Karpas-422 (cell line): ENCODE results near the gene PIAS1. TPM values are rescaled to one million over a fixed set of nuclear protein-coding genes. Genes with fewer than 3 reads are reported as not detected.
"Not testable (repeated sequence)": the region's sequence is repeated elsewhere in the genome, so short reads cannot be mapped to it uniquely, and the experiment has no call there.

Source experiments
- DNase-seq: peaks from one replicate; pipeline ENCODE4 v3.0.0-alpha.2; 2015
- H2AFZ ChIP-seq: fragments of 200-600 bp; sonication (generic); 2 replicates; pipeline ENCODE4 v1.6.1; 2014; ENCODE audit warnings: antibody characterized with exemption, low read length, mixed read lengths
- H3K27ac ChIP-seq: fragments of 200-600 bp; sonication (generic); 2 replicates; pipeline ENCODE4 v1.5.1; 2014; ENCODE audit warnings: mild to moderate bottlenecking, low read length, moderate library complexity
- H3K27me3 ChIP-seq: fragments of 200-600 bp; sonication (generic); 2 replicates; pipeline ENCODE4 v1.6.1; 2014; ENCODE audit warnings: low read length, mixed read lengths
- H3K36me3 ChIP-seq: fragments of 200-600 bp; sonication (generic); 2 replicates; pipeline ENCODE4 v1.6.1; 2014; ENCODE audit warnings: low read length, mixed read lengths; ENCODE audit not compliant: insufficient read depth
- H3K4me1 ChIP-seq: fragments of 200-600 bp; sonication (generic); 2 replicates; pipeline ENCODE4 v1.6.1; 2014; ENCODE audit warnings: mild to moderate bottlenecking, low read length, mixed read lengths
- H3K4me2 ChIP-seq: fragments of 200-600 bp; sonication (generic); 2 replicates; pipeline ENCODE4 v1.6.1; 2014; ENCODE audit warnings: low read length, low read depth, mild to moderate bottlenecking; ENCODE audit not compliant: poor library complexity, severe bottlenecking
- H3K4me3 ChIP-seq: fragments of 200-600 bp; sonication (generic); 2 replicates; pipeline ENCODE4 v1.5.1; 2014; ENCODE audit warnings: mild to moderate bottlenecking, antibody characterized with exemption, low read length, mixed read lengths
- H3K79me2 ChIP-seq: fragments of 200-600 bp; sonication (generic); 2 replicates; pipeline ENCODE4 v1.6.1; 2014; ENCODE audit warnings: mild to moderate bottlenecking, low read length, mixed read lengths
- H3K9ac ChIP-seq: fragments of 200-600 bp; sonication (generic); 2 replicates; pipeline ENCODE4 v1.6.0; 2014; ENCODE audit warnings: low read length
- H3K9me2 ChIP-seq: fragments of 200-600 bp; sonication (generic), shearing (Covaris generic); replicated peaks from 2 replicates; pipeline ENCODE4 v1.6.0; 2014; ENCODE audit warnings: mild to moderate bottlenecking, low read length, moderate library complexity; ENCODE audit not compliant: insufficient read depth
- H3K9me3 ChIP-seq: fragments of 300-700, 200-600 bp; sonication (generic); 2 replicates; pipeline ENCODE4 v1.6.1; 2014; ENCODE audit warnings: low read length, mixed read lengths
- H4K20me1 ChIP-seq: fragments of 200-600 bp; sonication (generic); 2 replicates; pipeline ENCODE4 v1.6.1; 2014; ENCODE audit warnings: mild to moderate bottlenecking, antibody characterized with exemption, low read length, low read depth; ENCODE audit not compliant: insufficient read depth
- total RNA-seq: library from RNA; depleted of rRNA; stranded (reverse); fragments of >200 nt; shearing (Covaris generic); gene quantifications from 2 replicates; pipeline ENCODE4 v1.2.3, GENCODE V29; 2014; ENCODE audit warnings: low replicate concordance; rRNA removed

PIAS1 gene
- 33.2 and 106 TPM in 2 replicates for total RNA-seq

GRCh38 chr15:68053701-68054627 lies at the start of gene PIAS1:
PIAS1 (plus strand) TSS chr15:68054315; CDS start chr15:68054327, 12 bp downstream.
- Histone ChIP-seq H4K20me1 (peaks cover 37% of the 10 kb centered on the region), H3K4me1 (peaks cover 32% of the 10 kb centered on the region), H3K4me2 (peak within 1 kb of the TSS; percentile 95), H3K9ac (peak within 1 kb of the TSS; percentile 87), H3K4me3 (peak within 1 kb of the TSS; percentile 95), H3K36me3 (no peaks in the 10 kb centered on the region), H3K9me3 (no peaks in the 10 kb centered on the region), H3K79me2 (peaks cover 48% of the 10 kb centered on the region), H3K27ac (peak within 1 kb of the TSS; percentile 82), H3K27me3 (no peaks in the 10 kb centered on the region), H3K9me2 (no peaks in the 10 kb centered on the region), H2AFZ (peak within 1 kb of the TSS; percentile 91)
- DNase-seq: peak; percentile 98

GRCh38 chr15:68007642-68008041 lies 46.5 kb upstream of the PIAS1 start:
- H3K27ac ChIP-seq, H3K4me2 ChIP-seq, H3K4me3 ChIP-seq, DNase-seq, H2AFZ ChIP-seq, H3K36me3 ChIP-seq, H3K79me2 ChIP-seq, H3K9ac ChIP-seq, H3K9me3 ChIP-seq, H4K20me1 ChIP-seq, H3K27me3 ChIP-seq, H3K4me1 ChIP-seq, H3K9me2 ChIP-seq: not testable (repeated sequence)

- Histone ChIP-seq H4K20me1 (no peaks in the 10 kb centered on the region), H2AFZ (no peak overlapping the region)
- peak; percentile 11 for DNase-seq
These were observed 43.6 kb upstream of the PIAS1 start for GRCh38 chr15:68010361-68011153.

GRCh38 chr15:68012911-68013310 lies 41.2 kb upstream of the PIAS1 start:
- DNase-seq: no peak
- no peak overlapping the region for H3K27ac ChIP-seq
- no peak overlapping the region for H2AFZ ChIP-seq

More at GRCh38 chr15:68010361-68011153, 43.6 kb upstream of the PIAS1 start:
- Histone ChIP-seq H3K27ac (no peak overlapping the region), H3K27me3 (no peaks in the 10 kb centered on the region), H3K4me3 (no peak overlapping the region), H3K79me2 (no peaks in the 10 kb centered on the region), H3K9ac (no peak overlapping the region), H3K36me3 (no peaks in the 10 kb centered on the region), H3K9me3 (no peaks in the 10 kb centered on the region), H3K4me2 (no peak overlapping the region), H3K9me2 (no peaks in the 10 kb centered on the region), H3K4me1 (no peaks in the 10 kb centered on the region)

GRCh38 chr15:68014219-68014618 lies 39.9 kb upstream of the PIAS1 start:
- H3K27ac ChIP-seq: no peak overlapping the region
- H3K4me3 ChIP-seq: no peak overlapping the region
- no peaks in the 10 kb centered on the region for H3K9me2 ChIP-seq
- no peaks in the 10 kb centered on the region for H3K79me2 ChIP-seq
- no peaks in the 10 kb centered on the region for H3K4me1 ChIP-seq
- H2AFZ ChIP-seq: no peak overlapping the region
- H3K4me2 ChIP-seq: no peak overlapping the region
- H3K36me3 ChIP-seq: no peaks in the 10 kb centered on the region
- DNase-seq: no peak
- no peak overlapping the region for H3K9ac ChIP-seq
- no peaks in the 10 kb centered on the region for H3K27me3 ChIP-seq
- no peaks in the 10 kb centered on the region for H4K20me1 ChIP-seq
- H3K9me3 ChIP-seq: no peaks in the 10 kb centered on the region

More at GRCh38 chr15:68012911-68013310, 41.2 kb upstream of the PIAS1 start:
- Histone ChIP-seq H3K9me2 (no peaks in the 10 kb centered on the region), H3K4me2 (no peak overlapping the region), H3K9me3 (no peaks in the 10 kb centered on the region), H3K27me3 (no peaks in the 10 kb centered on the region), H3K79me2 (no peaks in the 10 kb centered on the region), H3K36me3 (no peaks in the 10 kb centered on the region), H3K9ac (no peak overlapping the region), H4K20me1 (no peaks in the 10 kb centered on the region), H3K4me3 (no peak overlapping the region), H3K4me1 (no peaks in the 10 kb centered on the region)

GRCh38 chr15:68015244-68015643 lies 38.9 kb upstream of the PIAS1 start:
- no peaks in the 10 kb centered on the region for H3K36me3 ChIP-seq
- no peaks in the 10 kb centered on the region for H3K9me3 ChIP-seq

GRCh38 chr15:68017201-68017600 lies 36.9 kb upstream of the PIAS1 start:
- Histone ChIP-seq H3K9me3 (no peaks in the 10 kb centered on the region), H3K9me2 (no peaks in the 10 kb centered on the region), H3K27ac (no peak overlapping the region), H3K4me1 (no peaks in the 10 kb centered on the region), H3K36me3 (no peaks in the 10 kb centered on the region), H4K20me1 (no peaks in the 10 kb centered on the region), H3K9ac (no peak overlapping the region), H3K27me3 (no peaks in the 10 kb centered on the region), H3K4me3 (no peak overlapping the region), H3K4me2 (no peak overlapping the region), H3K79me2 (no peaks in the 10 kb centered on the region), H2AFZ (no peak overlapping the region)
- no peak for DNase-seq

More at GRCh38 chr15:68015244-68015643, 38.9 kb upstream of the PIAS1 start:
- Histone ChIP-seq H3K4me2 (no peak overlapping the region), H3K27me3 (no peaks in the 10 kb centered on the region), H3K27ac (no peak overlapping the region), H3K79me2 (no peaks in the 10 kb centered on the region), H4K20me1 (no peaks in the 10 kb centered on the region), H2AFZ (no peak overlapping the region), H3K4me3 (no peak overlapping the region), H3K9ac (no peak overlapping the region), H3K9me2 (no peaks in the 10 kb centered on the region), H3K4me1 (no peaks in the 10 kb centered on the region)
- no peak for DNase-seq
